ENCODE data around the gene SHB.

- TF ChIP-seq, protein P1, sequence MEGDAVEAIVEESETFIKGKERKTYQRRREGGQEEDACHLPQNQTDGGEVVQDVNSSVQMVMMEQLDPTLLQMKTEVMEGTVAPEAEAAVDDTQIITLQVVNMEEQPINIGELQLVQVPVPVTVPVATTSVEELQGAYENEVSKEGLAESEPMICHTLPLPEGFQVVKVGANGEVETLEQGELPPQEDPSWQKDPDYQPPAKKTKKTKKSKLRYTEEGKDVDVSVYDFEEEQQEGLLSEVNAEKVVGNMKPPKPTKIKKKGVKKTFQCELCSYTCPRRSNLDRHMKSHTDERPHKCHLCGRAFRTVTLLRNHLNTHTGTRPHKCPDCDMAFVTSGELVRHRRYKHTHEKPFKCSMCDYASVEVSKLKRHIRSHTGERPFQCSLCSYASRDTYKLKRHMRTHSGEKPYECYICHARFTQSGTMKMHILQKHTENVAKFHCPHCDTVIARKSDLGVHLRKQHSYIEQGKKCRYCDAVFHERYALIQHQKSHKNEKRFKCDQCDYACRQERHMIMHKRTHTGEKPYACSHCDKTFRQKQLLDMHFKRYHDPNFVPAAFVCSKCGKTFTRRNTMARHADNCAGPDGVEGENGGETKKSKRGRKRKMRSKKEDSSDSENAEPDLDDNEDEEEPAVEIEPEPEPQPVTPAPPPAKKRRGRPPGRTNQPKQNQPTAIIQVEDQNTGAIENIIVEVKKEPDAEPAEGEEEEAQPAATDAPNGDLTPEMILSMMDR (IDR thresholded peaks at IDR 0.05): no peak
- TF ChIP-seq MAZ (IDR thresholded peaks at IDR 0.05; ENCODE audit: borderline replicate concordance, low read depth, low read length) (no peak), SMC3 (IDR thresholded peaks at IDR 0.05) (no peak), POLR2AphosphoS2 (conservative IDR thresholded peaks at IDR 0.05; ENCODE audit: low read length) (no peak), POLR2A (IDR thresholded peaks at IDR 0.05; ENCODE audit: low read length) (no peak), NR3C1 (IDR thresholded peaks at IDR 0.05) (no peak), CHD2 (IDR thresholded peaks at IDR 0.05; ENCODE audit: low read length, partially characterized antibody) (no peak), ESRRA (IDR thresholded peaks at IDR 0.05; ENCODE audit: borderline replicate concordance, low read length) (no peak), REST (IDR thresholded peaks at IDR 0.05) (no peak), EP300 (IDR thresholded peaks at IDR 0.05) (no peak), HMGXB4 (CRISPR knock-in tag; IDR thresholded peaks at IDR 0.05; ENCODE audit: borderline replicate concordance) (no peak), CEBPB (IDR thresholded peaks at IDR 0.05) (no peak), ZFP36 (IDR thresholded peaks at IDR 0.05; ENCODE audit: borderline replicate concordance, partially characterized antibody) (no peak)
- TF ChIP-seq, protein P2, sequence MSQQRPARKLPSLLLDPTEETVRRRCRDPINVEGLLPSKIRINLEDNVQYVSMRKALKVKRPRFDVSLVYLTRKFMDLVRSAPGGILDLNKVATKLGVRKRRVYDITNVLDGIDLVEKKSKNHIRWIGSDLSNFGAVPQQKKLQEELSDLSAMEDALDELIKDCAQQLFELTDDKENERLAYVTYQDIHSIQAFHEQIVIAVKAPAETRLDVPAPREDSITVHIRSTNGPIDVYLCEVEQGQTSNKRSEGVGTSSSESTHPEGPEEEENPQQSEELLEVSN (IDR thresholded peaks at IDR 0.05; ENCODE audit: borderline replicate concordance, low read depth): no peak
Measured at GRCh38 chr9:38004809-38005560, 64.0 kb downstream of the SHB start.

All from A549 (cell line).